HEK293 (cell line): Measurements from ENCODE around the gene APLP2.
"Not testable (repeated sequence)": the region's sequence is repeated elsewhere in the genome, so short reads cannot be mapped to it uniquely, and the experiment has no call there.

ENCODE experiments used
- CTCF ChIP-seq: fragments of 450-650 bp; formaldehyde crosslinking; IDR thresholded peaks from 2 replicates; pipeline ENCODE4 v1.5.1; 2016; ENCODE audit warnings: missing biosample characterization, missing genetic modification characterization
- TCF7L2 ChIP-seq: IDR thresholded peaks from 2 replicates; pipeline ENCODE4 v1.6.1; 2011; ENCODE audit warnings: low read depth, mild to moderate bottlenecking, inconsistent platforms, low read length, moderate library complexity, borderline replicate concordance
- ZNF174 ChIP-seq: fragments of 450-650 bp; formaldehyde crosslinking; IDR thresholded peaks from 2 replicates; pipeline ENCODE4 v1.5.0; 2017; ENCODE audit warnings: missing biosample characterization, mild to moderate bottlenecking, missing genetic modification characterization
- ZNF19 ChIP-seq: fragments of 450-650 bp; formaldehyde crosslinking; IDR thresholded peaks from 2 replicates; pipeline ENCODE4; 2016; ENCODE audit warnings: missing biosample characterization, missing genetic modification characterization, low read depth
- ZNF2 ChIP-seq: fragments of 450-650 bp; formaldehyde crosslinking; IDR thresholded peaks from 2 replicates; pipeline ENCODE4 v1.5.1; 2016; ENCODE audit warnings: missing biosample characterization, missing genetic modification characterization
- ZNF530 ChIP-seq: fragments of 450-650 bp; formaldehyde crosslinking; IDR thresholded peaks from 2 replicates; pipeline ENCODE4 v1.5.1; 2016; ENCODE audit warnings: low read depth, missing biosample characterization, missing genetic modification characterization
- ZNF626 ChIP-seq: fragments of 450-650 bp; sonication (Bioruptor Pico); formaldehyde crosslinking; IDR thresholded peaks from 2 replicates; pipeline ENCODE4 v1.5.1; 2018; ENCODE audit warnings: missing biosample characterization, missing genetic modification characterization, inconsistent platforms
- ZNF645 ChIP-seq: fragments of 450-650 bp; formaldehyde crosslinking; IDR thresholded peaks from 2 replicates; pipeline ENCODE4; 2016; ENCODE audit warnings: missing biosample characterization, missing genetic modification characterization
- ZSCAN30 ChIP-seq: fragments of 450-650 bp; IDR thresholded peaks from 2 replicates; pipeline ENCODE4 v1.5.1; 2018; ENCODE audit warnings: missing biosample characterization, mild to moderate bottlenecking, missing genetic modification characterization, moderate library complexity
- TF ChIP-seq, protein P1 (sequence below): fragments of 450-650 bp; formaldehyde crosslinking; IDR thresholded peaks from 2 replicates; pipeline ENCODE4 v1.5.1; 2016; ENCODE audit warnings: missing biosample characterization, missing genetic modification characterization

DNA sequence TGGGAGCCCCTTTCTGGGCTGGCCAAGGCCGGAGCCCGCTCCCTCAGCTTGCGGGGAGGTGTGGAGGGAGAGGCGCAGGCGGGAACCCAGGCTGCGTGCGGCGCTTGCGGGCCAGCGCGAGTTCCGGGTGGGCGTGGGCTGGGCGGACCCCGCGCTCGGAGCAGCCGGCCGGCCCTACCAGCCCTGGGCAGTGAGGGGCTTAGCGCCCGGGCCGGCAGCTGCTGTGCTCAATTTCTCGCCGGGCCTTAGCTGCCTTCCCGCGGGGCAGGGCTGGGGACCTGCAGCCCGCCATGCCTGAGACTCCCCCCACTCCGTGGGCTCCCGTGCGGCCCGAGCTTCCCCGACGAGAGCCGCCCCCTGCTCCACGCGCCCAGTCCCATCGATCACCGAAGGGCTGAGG is 48.1 kb upstream of the APLP2 start:
- TF ChIP-seq, protein P1, sequence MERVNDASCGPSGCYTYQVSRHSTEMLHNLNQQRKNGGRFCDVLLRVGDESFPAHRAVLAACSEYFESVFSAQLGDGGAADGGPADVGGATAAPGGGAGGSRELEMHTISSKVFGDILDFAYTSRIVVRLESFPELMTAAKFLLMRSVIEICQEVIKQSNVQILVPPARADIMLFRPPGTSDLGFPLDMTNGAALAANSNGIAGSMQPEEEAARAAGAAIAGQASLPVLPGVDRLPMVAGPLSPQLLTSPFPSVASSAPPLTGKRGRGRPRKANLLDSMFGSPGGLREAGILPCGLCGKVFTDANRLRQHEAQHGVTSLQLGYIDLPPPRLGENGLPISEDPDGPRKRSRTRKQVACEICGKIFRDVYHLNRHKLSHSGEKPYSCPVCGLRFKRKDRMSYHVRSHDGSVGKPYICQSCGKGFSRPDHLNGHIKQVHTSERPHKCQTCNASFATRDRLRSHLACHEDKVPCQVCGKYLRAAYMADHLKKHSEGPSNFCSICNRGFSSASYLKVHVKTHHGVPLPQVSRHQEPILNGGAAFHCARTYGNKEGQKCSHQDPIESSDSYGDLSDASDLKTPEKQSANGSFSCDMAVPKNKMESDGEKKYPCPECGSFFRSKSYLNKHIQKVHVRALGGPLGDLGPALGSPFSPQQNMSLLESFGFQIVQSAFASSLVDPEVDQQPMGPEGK (tag by site-specific recombination): not testable (repeated sequence)
- TF ChIP-seq TCF7L2; CTCF (tag by site-specific recombination); ZNF530 (tag by site-specific recombination); ZNF645 (tag by site-specific recombination); ZNF174 (tag by site-specific recombination); ZNF626 (tag by site-specific recombination); ZSCAN30 (tag by site-specific recombination); ZNF19 (tag by site-specific recombination); ZNF2: not testable (repeated sequence)
